ENCODE results near the gene SLCO4A1.

SLCO4A1 gene

DNA sequence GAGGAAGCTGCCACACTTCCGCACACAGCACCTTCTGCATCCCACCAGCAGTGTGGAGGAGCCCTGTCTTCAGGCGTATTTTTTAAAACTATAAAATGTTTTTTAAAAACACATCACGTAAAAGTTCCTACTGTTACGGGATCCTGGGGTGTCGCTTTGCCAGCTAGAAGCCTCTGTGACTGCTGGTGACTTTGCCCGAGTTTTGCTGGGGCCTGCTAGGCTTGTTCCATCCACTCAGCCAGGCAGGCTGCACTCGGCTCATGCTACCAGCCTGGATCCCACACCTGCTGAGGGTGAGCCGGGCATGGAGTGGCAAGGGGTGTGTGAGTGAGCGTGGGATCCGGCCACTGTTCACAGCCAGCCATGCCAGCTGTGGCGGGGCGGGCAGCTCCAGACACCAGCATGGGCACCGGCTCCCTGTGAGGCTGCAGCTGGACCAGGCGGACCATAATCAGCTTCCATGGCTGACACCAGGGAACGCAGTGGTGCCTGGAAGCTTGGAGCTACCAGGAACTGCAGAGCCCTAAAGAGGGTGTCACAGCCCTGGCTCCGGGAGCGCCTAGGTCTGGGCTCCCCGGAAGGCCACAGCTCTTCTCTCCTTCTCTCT, 12.3 kb upstream of the SLCO4A1 start:
- no peak overlapping the region for H3K4me3 ChIP-seq (ENCODE audit: low read depth in 1 of 5, low read length in 5 of 5)
- no peaks in the 10 kb centered on the region for H3K9me3 ChIP-seq (ENCODE audit: control insufficient read depth in 5 of 5, low read length in 5 of 5)
- peaks cover 0 to 28% (median 4%) of the 10 kb centered on the region in 5 donors for H3K4me1 ChIP-seq (ENCODE audit: control insufficient read depth in 5 of 5, insufficient read depth in 5 of 5, low read length in 5 of 5)
- no peak overlapping the region for H3K27ac ChIP-seq (ENCODE audit: low read depth, low read length)
- H3K9ac ChIP-seq (ENCODE audit: low read length in 5 of 5) = no peak overlapping the region
- H3K36me3 ChIP-seq (ENCODE audit: control insufficient read depth in 5 of 5, insufficient read depth in 5 of 5, low read length in 5 of 5) = no peaks in the 10 kb centered on the region
- peaks cover 11 to 20% (median 17%) of the 10 kb centered on the region in 5 donors for H3K27me3 ChIP-seq (ENCODE audit: control insufficient read depth in 5 of 5, insufficient read depth in 4 of 5, low read length in 5 of 5)

- H3K4me3 ChIP-seq (ENCODE audit: low read depth in 1 of 5, low read length in 5 of 5) = no peak overlapping the region
- peaks cover 0 to 18% (median 0%) of the 10 kb centered on the region in 5 donors for H3K4me1 ChIP-seq (ENCODE audit: control insufficient read depth in 5 of 5, insufficient read depth in 5 of 5, low read length in 5 of 5)
- no peaks in the 10 kb centered on the region for H3K36me3 ChIP-seq (ENCODE audit: control insufficient read depth in 5 of 5, insufficient read depth in 5 of 5, low read length in 5 of 5)
- H3K27ac ChIP-seq (ENCODE audit: low read depth, low read length) = no peak overlapping the region
- no peak overlapping the region for H3K9ac ChIP-seq (ENCODE audit: low read length in 5 of 5)
- peaks cover 11 to 30% (median 28%) of the 10 kb centered on the region in 5 donors for H3K27me3 ChIP-seq (ENCODE audit: control insufficient read depth in 5 of 5, insufficient read depth in 4 of 5, low read length in 5 of 5)
- H3K9me3 ChIP-seq (ENCODE audit: control insufficient read depth in 5 of 5, low read length in 5 of 5) = no peaks in the 10 kb centered on the region
These were observed 10.7 kb upstream of the SLCO4A1 start for GRCh38 chr20:62631336-62632308.

- H3K4me3 ChIP-seq (ENCODE audit: low read depth in 1 of 5, low read length in 5 of 5) = no peak overlapping the region
- peaks cover 17 to 36% (median 30%) of the 10 kb centered on the region in 5 donors for H3K27me3 ChIP-seq (ENCODE audit: control insufficient read depth in 5 of 5, insufficient read depth in 4 of 5, low read length in 5 of 5)
- H3K9ac ChIP-seq (ENCODE audit: low read length in 5 of 5) = no peak overlapping the region
- H3K9me3 ChIP-seq (ENCODE audit: control insufficient read depth in 5 of 5, low read length in 5 of 5) = no peaks in the 10 kb centered on the region
- peaks cover 0 to 21% (median 0%) of the 10 kb centered on the region in 5 donors for H3K4me1 ChIP-seq (ENCODE audit: control insufficient read depth in 5 of 5, insufficient read depth in 5 of 5, low read length in 5 of 5)
- H3K36me3 ChIP-seq (ENCODE audit: control insufficient read depth in 5 of 5, insufficient read depth in 5 of 5, low read length in 5 of 5) = no peaks in the 10 kb centered on the region
- no peak overlapping the region for H3K27ac ChIP-seq (ENCODE audit: low read depth, low read length)
These were observed 9.7 kb upstream of the SLCO4A1 start for GRCh38 chr20:62632575-62633090.

- no peak overlapping the region for H3K27ac ChIP-seq (ENCODE audit: low read depth, low read length)
- H3K9me3 ChIP-seq (ENCODE audit: control insufficient read depth in 5 of 5, low read length in 5 of 5) = no peaks in the 10 kb centered on the region
- no peak overlapping the region for H3K4me3 ChIP-seq (ENCODE audit: low read depth in 1 of 5, low read length in 5 of 5)
- peaks cover 17 to 41% (median 38%) of the 10 kb centered on the region in 5 donors for H3K27me3 ChIP-seq (ENCODE audit: control insufficient read depth in 5 of 5, insufficient read depth in 4 of 5, low read length in 5 of 5)
- H3K36me3 ChIP-seq (ENCODE audit: control insufficient read depth in 5 of 5, insufficient read depth in 5 of 5, low read length in 5 of 5) = no peaks in the 10 kb centered on the region
- peaks cover 0 to 21% (median 0%) of the 10 kb centered on the region in 5 donors for H3K4me1 ChIP-seq (ENCODE audit: control insufficient read depth in 5 of 5, insufficient read depth in 5 of 5, low read length in 5 of 5)
- H3K9ac ChIP-seq (ENCODE audit: low read length in 5 of 5) = no peak overlapping the region
These were observed 8.5 kb upstream of the SLCO4A1 start for GRCh38 chr20:62633598-62634329.

GRCh38 chr20:62634330-62634967, 7.9 kb upstream of the SLCO4A1 start:
- Histone ChIP-seq H3K27ac (ENCODE audit: low read depth, low read length) (no peak overlapping the region), H3K4me3 (ENCODE audit: low read depth in 1 of 5, low read length in 5 of 5) (no peak overlapping the region), H3K27me3 (ENCODE audit: control insufficient read depth in 5 of 5, insufficient read depth in 4 of 5, low read length in 5 of 5) (peaks cover 17 to 42% (median 38%) of the 10 kb centered on the region in 5 donors)

GRCh38 chr20:62635232-62635631, 7.1 kb upstream of the SLCO4A1 start:
- no peak overlapping the region for H3K4me3 ChIP-seq (ENCODE audit: low read depth in 1 of 5, low read length in 5 of 5)
- peaks cover 13 to 42% (median 40%) of the 10 kb centered on the region in 5 donors for H3K27me3 ChIP-seq (ENCODE audit: control insufficient read depth in 5 of 5, insufficient read depth in 4 of 5, low read length in 5 of 5)
- no peak overlapping the region for H3K27ac ChIP-seq (ENCODE audit: low read depth, low read length)
- no peak overlapping the region for H3K9ac ChIP-seq (ENCODE audit: low read length in 5 of 5)
- H3K4me1 ChIP-seq (ENCODE audit: control insufficient read depth in 5 of 5, insufficient read depth in 5 of 5, low read length in 5 of 5) = peaks cover 0 to 21% (median 0%) of the 10 kb centered on the region in 5 donors
- no peaks in the 10 kb centered on the region for H3K9me3 ChIP-seq (ENCODE audit: control insufficient read depth in 5 of 5, low read length in 5 of 5)
- H3K36me3 ChIP-seq (ENCODE audit: control insufficient read depth in 5 of 5, insufficient read depth in 5 of 5, low read length in 5 of 5) = no peaks in the 10 kb centered on the region

More at GRCh38 chr20:62634330-62634967, 7.9 kb upstream of the SLCO4A1 start:
- Histone ChIP-seq H3K4me1 (ENCODE audit: control insufficient read depth in 5 of 5, insufficient read depth in 5 of 5, low read length in 5 of 5) (peaks cover 0 to 21% (median 0%) of the 10 kb centered on the region in 5 donors), H3K9ac (ENCODE audit: low read length in 5 of 5) (no peak overlapping the region), H3K36me3 (ENCODE audit: control insufficient read depth in 5 of 5, insufficient read depth in 5 of 5, low read length in 5 of 5) (no peaks in the 10 kb centered on the region), H3K9me3 (ENCODE audit: control insufficient read depth in 5 of 5, low read length in 5 of 5) (no peaks in the 10 kb centered on the region)

DNA sequence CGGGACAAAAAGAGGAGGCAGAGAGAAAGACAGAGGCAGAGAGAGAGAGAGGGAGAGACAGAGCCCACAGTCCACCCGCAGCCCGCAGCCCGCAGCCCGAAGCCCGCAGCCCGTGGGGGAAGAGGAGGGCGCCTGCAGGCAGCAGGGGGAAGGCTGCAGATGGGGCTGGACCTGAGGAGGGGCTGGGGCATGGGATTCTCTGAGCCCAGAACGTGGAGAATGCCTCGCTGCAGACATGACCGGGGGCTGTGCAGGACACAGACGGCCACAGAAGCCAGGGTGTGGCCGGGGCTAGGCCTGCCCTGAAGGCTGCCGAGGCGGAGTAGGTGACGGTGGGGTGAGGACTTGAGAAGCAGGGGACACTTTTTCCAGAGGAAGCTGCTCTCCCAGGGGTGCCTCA, 6.5 kb upstream of the SLCO4A1 start:
- Histone ChIP-seq H3K27me3 (ENCODE audit: control insufficient read depth in 5 of 5, insufficient read depth in 4 of 5, low read length in 5 of 5) (peaks cover 14 to 43% (median 39%) of the 10 kb centered on the region in 5 donors), H3K4me3 (ENCODE audit: low read depth in 1 of 5, low read length in 5 of 5) (no peak overlapping the region), H3K9ac (ENCODE audit: low read length in 5 of 5) (no peak overlapping the region), H3K4me1 (ENCODE audit: control insufficient read depth in 5 of 5, insufficient read depth in 5 of 5, low read length in 5 of 5) (peaks cover 0 to 21% (median 0%) of the 10 kb centered on the region in 5 donors), H3K36me3 (ENCODE audit: control insufficient read depth in 5 of 5, insufficient read depth in 5 of 5, low read length in 5 of 5) (no peaks in the 10 kb centered on the region), H3K9me3 (ENCODE audit: control insufficient read depth in 5 of 5, low read length in 5 of 5) (no peaks in the 10 kb centered on the region), H3K27ac (ENCODE audit: low read depth, low read length) (no peak overlapping the region)

GRCh38 chr20:62636446-62636845, 5.9 kb upstream of the SLCO4A1 start:
- Histone ChIP-seq H3K4me1 (ENCODE audit: control insufficient read depth in 5 of 5, insufficient read depth in 5 of 5, low read length in 5 of 5) (peaks cover 0 to 24% (median under 1%) of the 10 kb centered on the region in 5 donors), H3K9ac (ENCODE audit: low read length in 5 of 5) (no peak overlapping the region), H3K27ac (ENCODE audit: low read depth, low read length) (no peak overlapping the region), H3K36me3 (ENCODE audit: control insufficient read depth in 5 of 5, insufficient read depth in 5 of 5, low read length in 5 of 5) (no peaks in the 10 kb centered on the region), H3K4me3 (ENCODE audit: low read depth in 1 of 5, low read length in 5 of 5) (no peak overlapping the region), H3K9me3 (ENCODE audit: control insufficient read depth in 5 of 5, low read length in 5 of 5) (no peaks in the 10 kb centered on the region), H3K27me3 (ENCODE audit: control insufficient read depth in 5 of 5, insufficient read depth in 4 of 5, low read length in 5 of 5) (peaks cover 17 to 45% (median 42%) of the 10 kb centered on the region in 5 donors)

- H3K36me3 ChIP-seq (ENCODE audit: control insufficient read depth in 5 of 5, insufficient read depth in 5 of 5, low read length in 5 of 5) = no peaks in the 10 kb centered on the region
- H3K9me3 ChIP-seq (ENCODE audit: control insufficient read depth in 5 of 5, low read length in 5 of 5) = no peaks in the 10 kb centered on the region
- peaks cover 0 to 26% (median 7%) of the 10 kb centered on the region in 5 donors for H3K4me1 ChIP-seq (ENCODE audit: control insufficient read depth in 5 of 5, insufficient read depth in 5 of 5, low read length in 5 of 5)
- H3K27me3 ChIP-seq (ENCODE audit: control insufficient read depth in 5 of 5, insufficient read depth in 4 of 5, low read length in 5 of 5) = peaks cover 18 to 47% (median 41%) of the 10 kb centered on the region in 5 donors
- no peak overlapping the region for H3K4me3 ChIP-seq (ENCODE audit: low read depth in 1 of 5, low read length in 5 of 5)
- no peak overlapping the region for H3K9ac ChIP-seq (ENCODE audit: low read length in 5 of 5)
- H3K27ac ChIP-seq (ENCODE audit: low read depth, low read length) = no peak overlapping the region
These were observed 5.2 kb upstream of the SLCO4A1 start for GRCh38 chr20:62637110-62637509.

Data from subcutaneous abdominal adipose tissue (tissue), 5 donors.